DMS 273 (cell line): ENCODE measurements around the gene ALOX12.
"Not testable (repeated sequence)": the region's sequence is repeated elsewhere in the genome, so short reads cannot be mapped to it uniquely, and the experiment has no call there.

Source experiments
- DNase-seq: peaks from one replicate; lab custom pipeline; 2025; ENCODE audit not compliant: unreplicated experiment; lab: John Stamatoyannopoulos, UW

The ALOX12 gene, protein sequence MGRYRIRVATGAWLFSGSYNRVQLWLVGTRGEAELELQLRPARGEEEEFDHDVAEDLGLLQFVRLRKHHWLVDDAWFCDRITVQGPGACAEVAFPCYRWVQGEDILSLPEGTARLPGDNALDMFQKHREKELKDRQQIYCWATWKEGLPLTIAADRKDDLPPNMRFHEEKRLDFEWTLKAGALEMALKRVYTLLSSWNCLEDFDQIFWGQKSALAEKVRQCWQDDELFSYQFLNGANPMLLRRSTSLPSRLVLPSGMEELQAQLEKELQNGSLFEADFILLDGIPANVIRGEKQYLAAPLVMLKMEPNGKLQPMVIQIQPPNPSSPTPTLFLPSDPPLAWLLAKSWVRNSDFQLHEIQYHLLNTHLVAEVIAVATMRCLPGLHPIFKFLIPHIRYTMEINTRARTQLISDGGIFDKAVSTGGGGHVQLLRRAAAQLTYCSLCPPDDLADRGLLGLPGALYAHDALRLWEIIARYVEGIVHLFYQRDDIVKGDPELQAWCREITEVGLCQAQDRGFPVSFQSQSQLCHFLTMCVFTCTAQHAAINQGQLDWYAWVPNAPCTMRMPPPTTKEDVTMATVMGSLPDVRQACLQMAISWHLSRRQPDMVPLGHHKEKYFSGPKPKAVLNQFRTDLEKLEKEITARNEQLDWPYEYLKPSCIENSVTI

DNA sequence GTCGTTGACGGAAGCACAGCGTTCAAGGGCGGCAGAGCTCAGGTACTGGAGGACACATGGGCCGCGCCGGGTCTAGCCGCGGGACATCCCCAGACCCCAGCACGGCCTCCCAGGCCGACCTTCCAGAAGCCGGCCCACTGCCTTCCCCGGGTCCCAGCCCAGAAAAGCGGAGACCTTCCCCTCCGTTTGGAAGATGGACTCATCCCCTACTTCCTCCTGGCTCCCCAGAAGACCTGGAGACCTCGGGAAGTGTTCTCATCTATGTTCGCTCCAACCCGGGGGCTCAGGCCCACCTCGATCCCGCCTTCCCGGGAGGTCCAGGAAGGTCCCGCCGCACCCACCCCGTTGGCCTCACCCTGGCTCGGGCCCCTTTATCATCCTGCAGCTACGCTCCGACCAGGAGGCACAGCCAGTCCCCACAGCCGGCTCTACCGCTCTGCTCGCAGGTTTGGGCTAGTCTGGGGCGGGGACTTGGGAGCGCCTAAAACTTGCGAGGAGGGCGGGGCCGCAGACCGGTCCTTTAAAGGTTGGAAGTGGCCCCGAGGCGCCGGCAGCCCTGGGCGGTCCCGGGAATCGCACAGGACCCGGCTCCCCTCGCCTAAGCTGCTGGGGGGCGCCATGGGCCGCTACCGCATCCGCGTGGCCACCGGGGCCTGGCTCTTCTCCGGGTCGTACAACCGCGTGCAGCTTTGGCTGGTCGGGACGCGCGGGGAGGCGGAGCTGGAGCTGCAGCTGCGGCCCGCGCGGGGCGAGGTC lies at the start of gene ALOX12:
Gene ALOX12 (plus strand): TSS at position 550 of the 756 bp plus-strand sequence. CDS start 69 bp downstream, at position 619.
- DNase-seq, result no peak

DNA sequence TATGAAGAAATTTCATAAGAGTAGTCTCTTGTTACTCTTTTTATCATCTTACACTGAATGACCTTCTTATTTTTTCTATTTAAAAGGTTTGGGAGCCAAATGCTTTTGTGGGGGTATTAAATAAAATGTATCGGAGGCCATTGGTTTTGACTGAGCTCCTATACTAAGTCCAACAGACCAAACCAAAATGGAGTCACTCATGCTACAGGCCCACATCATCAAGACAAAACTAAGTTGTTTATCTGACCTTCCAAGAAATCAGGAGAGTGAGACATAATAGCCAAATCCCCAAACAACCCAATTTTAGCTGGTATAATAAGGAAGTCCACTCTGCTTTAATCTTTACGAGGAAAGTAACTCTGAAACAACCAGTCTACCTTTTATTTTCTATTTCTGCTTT lies 48.1 kb upstream of the ALOX12 start:
- DNase-seq, result no peak

DNA sequence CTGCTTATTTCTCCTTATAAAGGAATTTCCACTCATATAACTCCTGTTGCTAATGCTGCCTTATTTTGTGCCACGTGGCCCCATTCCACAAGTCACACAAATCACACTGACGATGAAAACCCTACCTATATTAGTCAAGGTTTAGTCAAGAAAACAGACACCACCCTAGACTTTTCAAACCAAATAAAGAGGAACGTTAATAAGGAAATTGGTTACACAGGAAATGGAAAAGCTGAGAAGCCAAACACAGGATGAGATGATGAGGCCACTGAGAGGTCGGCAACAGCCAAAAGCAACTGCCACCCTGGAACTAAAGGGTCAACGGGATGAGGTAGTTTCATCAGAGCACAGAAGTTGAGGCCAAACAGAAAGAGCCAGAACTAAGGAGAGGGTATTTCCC lies 47.3 kb upstream of the ALOX12 start:
- no peak for DNase-seq

DNA sequence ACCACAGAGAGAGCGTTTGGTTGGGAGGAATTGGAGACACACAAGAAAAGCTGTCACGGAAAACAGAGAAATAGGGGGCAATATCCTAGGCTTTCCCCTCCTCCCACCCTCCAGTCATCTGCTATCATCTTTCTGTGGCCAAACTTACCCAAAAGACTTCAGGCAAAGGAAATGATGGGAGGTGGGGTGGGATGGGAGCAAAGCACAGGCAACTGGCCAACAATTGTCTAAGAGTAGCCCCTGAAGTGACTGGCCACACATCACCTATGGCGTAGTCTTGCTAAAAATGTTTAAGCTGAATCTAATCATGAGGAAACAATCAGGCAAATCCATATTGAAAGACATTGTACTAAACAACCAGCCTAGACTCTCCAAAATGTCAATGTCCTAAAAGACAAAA lies 46.9 kb upstream of the ALOX12 start:
- no peak for DNase-seq

DNA sequence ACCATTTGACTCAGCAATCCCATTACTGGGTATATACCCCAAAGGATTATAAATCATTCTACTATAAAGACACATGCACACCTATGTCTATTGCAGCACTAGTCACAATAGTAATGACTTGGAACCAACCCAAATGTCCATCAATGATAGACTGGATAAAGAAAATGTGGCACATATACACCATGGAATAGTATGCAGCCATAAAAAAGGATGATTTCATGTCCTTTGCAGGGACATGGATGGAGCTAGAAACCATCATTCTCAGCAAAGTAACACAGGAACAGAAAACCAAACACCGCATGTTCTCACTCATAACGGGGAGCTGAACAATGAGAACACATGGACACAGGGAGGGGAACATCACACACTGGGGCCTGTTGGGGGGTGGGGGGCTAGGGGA lies 44.9 kb upstream of the ALOX12 start:
- not testable (repeated sequence) for DNase-seq

DNA sequence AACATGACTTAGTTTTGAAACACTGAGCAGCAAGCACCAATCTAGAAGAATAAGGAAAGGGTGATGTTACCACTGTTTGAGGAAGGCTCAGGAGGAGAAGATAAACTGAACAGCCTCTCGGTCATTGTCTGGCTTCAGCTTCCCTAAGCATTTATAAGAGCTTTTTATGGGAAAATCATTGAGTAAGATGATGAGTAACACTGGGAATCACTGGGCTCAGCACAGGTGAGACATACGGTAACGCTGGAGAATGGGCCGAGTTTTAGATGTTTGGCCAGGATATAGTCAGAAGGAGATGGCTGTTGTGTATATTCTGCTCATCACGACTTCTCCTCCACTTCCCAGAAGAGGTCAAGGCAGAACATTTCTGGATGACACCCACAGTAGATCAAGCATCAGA lies 42.2 kb upstream of the ALOX12 start:
- no peak for DNase-seq

DNA sequence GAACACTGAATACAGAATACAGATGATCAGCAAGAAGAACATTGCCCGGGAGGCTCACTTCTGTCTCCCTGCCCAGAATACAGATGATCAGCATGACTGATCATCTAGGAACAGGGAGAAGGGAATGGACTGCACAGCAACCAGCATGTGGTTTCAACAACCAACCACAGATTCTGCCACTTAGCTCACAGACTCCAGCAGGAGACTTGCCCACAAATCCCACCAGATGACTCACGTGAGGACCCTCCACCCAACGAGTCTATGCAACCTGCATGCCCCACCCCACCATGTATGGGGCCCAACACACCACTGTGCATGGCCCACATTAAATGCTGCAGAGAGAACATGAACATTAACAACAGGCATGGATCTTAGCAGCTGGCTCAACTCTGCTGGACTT lies 36.1 kb upstream of the ALOX12 start:
- no peak for DNase-seq

DNA sequence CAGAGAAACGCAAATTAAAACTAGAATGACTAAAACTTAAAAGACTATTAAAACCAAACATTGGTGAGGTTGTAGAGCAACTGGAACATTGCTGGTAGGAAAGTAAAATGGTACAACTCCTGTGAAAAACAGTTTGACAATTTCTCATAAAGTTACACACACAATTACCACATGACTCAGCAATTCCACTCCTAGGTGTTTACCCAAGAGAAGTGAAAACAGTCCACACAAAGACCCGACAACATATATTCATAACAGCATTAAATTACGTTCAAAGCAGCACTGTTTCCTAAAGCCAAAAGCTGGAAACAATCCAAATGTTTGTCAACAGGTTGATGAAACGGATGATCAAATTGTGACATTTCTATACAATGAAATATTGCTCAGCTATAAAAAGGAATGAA lies 26.5 kb upstream of the ALOX12 start:
- no peak for DNase-seq

DNA sequence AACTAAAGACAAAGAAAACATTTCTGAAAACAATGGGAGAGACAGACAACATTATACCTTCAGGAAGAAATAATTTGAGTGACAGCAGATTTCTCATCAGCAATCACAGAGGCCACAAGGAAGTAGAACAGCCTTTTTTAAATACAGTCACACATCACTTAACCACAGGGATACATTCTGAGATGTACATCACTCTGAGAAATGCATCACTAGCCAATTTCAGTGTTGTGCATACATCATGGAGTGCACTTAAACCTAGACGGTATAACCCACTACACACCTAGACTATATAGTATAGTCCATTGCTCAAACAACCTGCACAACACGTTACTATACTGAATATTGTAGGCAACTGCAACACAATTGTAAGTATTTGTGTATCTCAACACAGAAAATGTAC lies 24.9 kb upstream of the ALOX12 start:
- DNase-seq, result no peak

DNA sequence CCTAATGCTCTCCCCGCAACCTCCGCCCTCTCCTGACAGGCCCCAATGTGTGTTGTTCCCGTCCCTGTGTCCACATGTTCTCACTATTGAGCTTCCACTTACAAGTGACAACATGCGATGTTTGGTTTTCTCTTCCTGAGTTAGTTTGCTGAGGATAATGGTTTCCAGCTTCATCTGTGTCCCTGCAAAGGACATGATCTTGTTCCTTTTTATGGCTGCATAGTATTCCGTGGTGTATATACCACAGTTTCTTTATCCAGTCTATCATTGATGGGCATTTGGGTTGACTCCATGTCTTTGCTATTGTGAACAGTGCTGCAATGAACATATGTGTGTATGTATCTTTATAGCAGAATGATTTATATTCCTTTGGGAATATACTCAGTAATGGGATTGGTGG lies 16.4 kb upstream of the ALOX12 start:
- DNase-seq, result not testable (repeated sequence)

DNA sequence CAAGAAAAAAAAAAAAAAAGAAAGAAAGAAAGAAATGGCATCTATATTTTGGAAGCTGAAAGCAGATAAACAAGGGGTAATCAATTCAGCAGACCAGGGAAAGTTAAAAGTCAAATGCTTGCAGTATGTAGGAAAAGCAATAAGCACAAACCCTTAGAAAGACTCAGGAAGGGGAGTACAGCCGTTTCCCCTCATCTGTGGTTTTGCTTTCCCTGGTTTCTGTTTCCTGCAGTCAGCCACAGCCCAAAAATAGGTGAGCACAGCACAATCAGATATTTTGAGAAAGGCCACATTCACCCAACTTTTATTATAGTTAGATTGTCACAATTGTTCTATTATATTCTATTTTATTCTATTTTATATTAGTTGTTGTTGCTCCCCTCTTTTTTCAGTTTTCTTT lies 14.4 kb upstream of the ALOX12 start:
- DNase-seq, result no peak

DNA sequence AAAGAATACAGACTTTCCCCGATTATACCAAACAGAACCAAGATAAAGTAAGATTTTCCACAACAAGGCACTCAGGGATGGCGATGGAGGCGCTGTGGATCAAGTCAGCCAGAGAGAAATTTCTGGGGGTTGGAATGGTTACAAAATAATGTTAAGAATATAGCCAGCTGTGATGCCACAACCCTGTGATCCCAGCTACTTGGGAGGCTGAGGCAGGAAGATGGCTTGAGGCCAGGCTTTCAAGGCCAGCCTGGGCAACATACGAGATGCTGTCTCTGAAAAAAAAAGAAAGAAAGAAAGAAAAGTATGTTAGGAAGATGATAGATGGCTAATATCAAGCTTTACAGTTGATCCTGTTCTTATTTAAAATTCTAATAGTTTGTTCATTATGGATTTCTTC lies 10.6 kb upstream of the ALOX12 start:
- no peak for DNase-seq

DNA sequence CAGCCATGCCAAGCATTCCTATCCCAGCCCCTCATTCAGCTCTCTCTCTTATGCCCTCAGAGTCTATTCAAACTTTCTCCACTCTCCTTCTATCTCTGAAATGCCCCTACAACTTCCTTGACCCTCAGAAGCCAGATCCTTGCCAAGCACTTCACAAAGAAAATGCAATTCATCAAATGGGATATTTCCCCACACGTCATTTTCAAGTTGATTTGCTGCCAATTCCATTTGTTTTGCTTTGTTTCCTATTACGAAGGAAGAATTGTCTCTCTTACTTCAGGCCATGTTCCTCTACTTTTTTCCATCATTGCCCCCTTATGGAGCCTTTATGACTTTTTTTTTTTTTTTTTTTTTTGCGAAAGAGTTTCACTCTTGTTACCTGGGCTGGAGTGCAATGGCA lies 9.2 kb upstream of the ALOX12 start:
- DNase-seq, result no peak

DNA sequence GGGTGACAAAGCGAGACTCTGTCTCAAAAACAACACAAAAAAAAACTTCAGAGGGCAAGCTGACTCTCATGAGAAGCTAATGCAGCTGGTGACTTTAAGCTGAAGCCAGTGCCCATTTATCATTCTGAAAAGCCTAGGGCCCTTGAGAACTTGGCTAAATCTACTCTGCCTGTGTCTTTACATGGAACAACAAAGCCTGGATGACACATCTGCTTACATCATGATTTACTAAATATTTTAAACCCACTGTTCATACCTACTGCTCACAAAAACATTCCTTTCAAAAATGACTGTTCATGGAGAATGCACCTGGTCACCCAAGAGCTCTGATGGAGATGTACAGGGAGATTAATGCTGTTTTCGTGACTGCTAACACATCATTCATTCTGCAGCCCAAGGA lies 6.1 kb upstream of the ALOX12 start:
- no peak for DNase-seq

DNA sequence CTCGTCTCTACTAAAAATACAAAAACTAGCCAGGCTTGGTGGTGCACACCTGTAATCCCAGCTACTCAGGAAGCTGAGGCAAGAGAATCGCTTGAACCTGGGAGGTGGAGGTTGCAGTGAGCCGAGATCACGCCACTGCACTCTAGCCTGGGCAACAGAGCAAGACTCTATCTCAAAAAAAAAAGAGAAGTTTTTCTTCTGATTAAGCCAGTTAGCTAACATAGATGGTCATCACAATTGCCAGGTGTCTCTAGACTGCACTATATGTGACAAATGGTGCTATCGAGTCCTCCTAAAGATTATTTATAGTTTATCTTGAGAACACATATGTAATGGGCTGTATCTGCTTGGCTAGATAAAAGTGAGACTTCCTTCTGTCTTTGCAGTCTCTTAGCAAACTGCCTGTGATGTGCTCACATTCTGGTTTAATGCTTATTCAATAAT lies 2.2 kb upstream of the ALOX12 start:
- DNase-seq, result not testable (repeated sequence)

DNA sequence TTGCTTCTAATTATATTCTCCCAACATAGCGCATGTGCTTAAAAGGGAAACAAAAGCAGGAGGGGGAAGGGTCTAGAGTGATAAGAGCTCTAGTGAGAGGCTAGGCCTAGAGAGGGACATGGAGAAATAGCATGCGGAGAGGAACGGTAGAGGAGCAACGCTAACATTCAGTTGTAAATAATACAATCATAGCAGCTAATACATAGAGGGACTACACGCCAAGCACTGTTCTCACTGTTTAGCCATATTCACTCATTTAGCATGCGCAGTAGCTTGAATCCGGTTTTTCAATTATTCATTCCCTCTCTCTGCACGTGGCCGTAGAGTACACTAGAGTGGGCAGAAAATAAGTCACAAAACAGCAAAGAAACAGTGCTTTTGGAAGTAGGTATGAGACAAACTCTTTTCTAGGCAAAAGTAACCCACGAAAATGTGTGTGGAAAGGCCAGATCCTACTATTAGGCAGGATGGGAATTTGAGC lies 1.7 kb upstream of the ALOX12 start:
- no peak for DNase-seq

DNA sequence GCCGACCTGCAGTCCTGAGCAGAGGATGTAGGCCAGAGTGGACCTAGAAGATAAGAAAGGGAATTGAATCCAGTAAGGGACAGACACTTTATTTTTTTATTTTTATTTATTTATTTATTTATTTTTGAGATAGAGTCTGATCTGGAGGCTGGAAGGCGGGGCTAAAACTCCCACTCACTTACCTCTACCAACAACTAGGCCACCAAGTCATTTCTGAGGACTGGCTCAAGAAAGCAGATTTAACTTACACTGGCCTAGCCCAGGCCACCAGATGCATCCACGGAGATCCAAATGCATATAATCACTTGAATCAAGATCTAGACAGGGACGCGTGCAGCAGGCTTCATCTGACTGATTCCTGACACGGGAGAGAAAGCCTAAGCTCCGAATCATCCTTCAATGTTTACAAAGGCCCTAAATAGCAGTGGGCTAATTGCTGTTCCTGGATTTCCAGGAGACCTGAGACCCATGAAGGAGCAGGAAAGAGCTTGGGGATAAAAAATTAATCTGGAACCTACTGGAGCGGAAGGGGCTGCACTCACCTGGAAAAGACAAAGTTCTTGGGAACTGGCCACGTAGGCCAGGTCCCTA lies 1.1 kb upstream of the ALOX12 start:
- no peak for DNase-seq

DNA sequence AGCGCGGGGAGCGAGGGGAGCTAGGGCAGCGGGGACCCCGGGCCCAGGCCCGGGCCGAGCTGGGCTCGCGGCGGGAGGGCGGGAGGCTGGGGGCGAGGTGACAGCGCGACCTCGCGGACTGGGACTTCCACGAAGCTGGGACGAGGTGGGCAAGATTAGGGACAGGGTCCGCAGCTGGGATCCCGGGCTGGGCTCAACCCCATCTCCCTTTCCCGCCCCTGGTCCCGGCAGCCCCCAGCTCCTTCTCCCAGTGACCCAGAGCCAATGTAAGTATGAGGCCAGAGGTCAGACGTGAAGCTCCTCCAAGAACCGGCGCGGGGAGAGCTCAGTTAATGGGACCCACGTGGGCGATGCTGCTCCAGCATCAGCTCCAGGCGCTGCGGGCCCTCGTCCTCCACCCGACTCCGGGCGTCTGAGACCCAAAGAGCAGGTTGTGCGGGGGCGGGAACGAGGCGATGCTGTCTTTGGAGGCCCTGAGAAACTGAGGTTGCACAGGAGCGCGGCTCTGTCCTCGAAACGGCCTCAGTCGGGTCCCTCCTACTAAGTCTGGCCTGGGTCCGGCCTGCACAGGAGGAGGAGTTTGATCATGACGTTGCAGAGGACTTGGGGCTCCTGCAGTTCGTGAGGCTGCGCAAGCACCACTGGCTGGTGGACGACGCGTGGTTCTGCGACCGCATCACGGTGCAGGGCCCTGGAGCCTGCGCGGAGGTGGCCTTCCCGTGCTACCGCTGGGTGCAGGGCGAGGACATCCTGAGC lies 585 bp downstream of the ALOX12 start:
- DNase-seq, result no peak

DNA sequence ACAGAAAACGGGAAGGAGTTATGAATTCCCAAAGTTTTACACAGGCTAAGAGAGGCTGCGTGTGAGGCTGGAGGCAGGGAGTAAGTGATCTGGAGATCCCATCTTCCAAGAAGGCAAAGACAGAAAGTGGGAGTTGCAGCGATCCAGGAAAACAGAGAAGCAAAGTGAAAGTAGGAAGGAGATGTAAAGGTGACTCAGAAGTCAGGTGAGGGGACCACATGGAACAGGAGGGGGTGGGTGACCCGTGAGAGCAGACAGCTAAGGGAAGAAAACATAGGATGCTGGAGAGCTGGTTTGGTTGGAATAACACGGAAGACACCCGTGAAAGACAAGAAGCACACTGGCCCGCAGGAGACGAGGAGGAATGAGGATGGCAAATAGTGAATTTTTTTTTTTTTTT lies 1.3 kb downstream of the ALOX12 start:
- DNase-seq, result no peak

DNA sequence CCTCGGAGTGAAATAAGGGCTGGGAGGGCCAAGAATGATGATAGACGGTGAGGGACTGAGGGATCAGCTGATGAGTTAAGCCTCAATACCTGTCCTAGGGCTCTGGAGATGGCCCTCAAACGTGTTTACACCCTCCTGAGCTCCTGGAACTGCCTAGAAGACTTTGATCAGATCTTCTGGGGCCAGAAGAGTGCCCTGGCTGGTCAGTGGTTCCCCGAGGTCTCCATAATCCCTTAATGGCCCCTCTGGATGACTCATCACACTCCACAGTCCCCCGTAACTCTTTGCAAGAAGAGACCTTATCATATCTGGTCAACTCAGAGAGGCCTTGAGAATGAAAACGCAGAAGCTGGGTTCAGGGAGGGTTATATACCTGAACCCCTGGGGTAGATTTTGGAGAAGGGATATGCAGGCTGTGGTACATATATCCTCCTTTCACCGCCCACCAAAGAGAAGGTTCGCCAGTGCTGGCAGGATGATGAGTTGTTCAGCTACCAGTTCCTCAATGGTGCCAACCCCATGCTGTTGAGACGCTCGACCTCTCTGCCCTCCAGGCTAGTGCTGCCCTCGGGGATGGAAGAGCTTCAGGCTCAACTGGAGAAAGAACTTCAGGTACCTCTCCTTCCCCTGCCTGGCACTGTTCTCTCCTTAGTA lies 3.1 kb downstream of the ALOX12 start:
- no peak for DNase-seq
